GM12878 (cell line): ENCODE measurements around the gene CCSER1.

Experiments used
- ESRRA ChIP-seq: IDR thresholded peaks from 2 replicates; pipeline ENCODE4 v1.6.1; 2012; ENCODE audit warnings: mild to moderate bottlenecking, low read length, improper control_type of control experiment
- NR2F1 ChIP-seq: fragments of 450-650 bp; conservative IDR thresholded peaks from 2 replicates; pipeline ENCODE4 v1.6.1; 2017; ENCODE audit warnings: mild to moderate bottlenecking

DNA sequence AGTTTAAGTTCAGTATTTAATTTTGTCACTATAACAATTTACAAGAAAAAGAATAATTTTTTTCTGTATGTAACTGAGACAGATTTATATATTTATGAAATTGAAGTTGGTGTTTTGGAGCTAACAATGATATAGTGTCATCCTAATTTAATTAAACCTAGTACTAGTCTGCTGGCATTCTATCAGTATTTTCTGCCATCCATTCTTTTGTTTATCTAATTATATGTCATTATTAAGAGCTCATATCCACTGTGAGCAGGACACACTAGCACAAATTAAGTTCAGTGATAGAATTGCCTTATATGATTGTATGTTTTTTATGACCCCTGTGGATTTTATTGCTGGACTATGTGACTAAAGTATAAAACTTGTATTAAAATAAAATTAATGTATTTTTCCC is 996.5 kb downstream of the CCSER1 start:
- no peak for TF ChIP-seq NR2F1
- no peak for TF ChIP-seq ESRRA
